H1 (cell line): ENCODE measurements around the gene UFM1.

Source experiments
- CHD2 ChIP-seq: IDR thresholded peaks from 2 replicates; pipeline ENCODE4 v1.6.1; 2012; ENCODE audit warnings: low read length, improper control_type of control experiment
- CHD7 ChIP-seq: fragments of 300-600 bp; sonication (generic); IDR thresholded peaks from 2 replicates; pipeline ENCODE4 v1.7.1; 2012; ENCODE audit warnings: low read length, moderate library complexity, mild to moderate bottlenecking, inconsistent platforms; ENCODE audit not compliant: insufficient replicate concordance
- EP300 ChIP-seq, 2 experiments: IDR thresholded peaks; 1 replicate in 1 of 2; 2 replicates in 1 of 2; pipeline ENCODE4 v1.6.1; 2011 to 2012; ENCODE audit warnings: low read depth in 2 of 2, low read length in 2 of 2, mild to moderate bottlenecking in 2 of 2, borderline replicate concordance in 1 of 2, inconsistent platforms in 1 of 2, moderate library complexity in 1 of 2
- FOSL1 ChIP-seq: IDR thresholded peaks from 2 replicates; pipeline ENCODE4 v1.6.1; 2011; ENCODE audit warnings: mild to moderate bottlenecking, low read depth, low read length, moderate library complexity; ENCODE audit not compliant: insufficient read depth
- HDAC6 ChIP-seq: IDR thresholded peaks from one replicate; pipeline ENCODE4 v1.7.1; 2012; ENCODE audit warnings: low read depth, mild to moderate bottlenecking, inconsistent platforms, low read length, moderate library complexity
- MAX ChIP-seq: IDR thresholded peaks from 2 replicates; pipeline ENCODE4 v1.6.1; 2012; ENCODE audit warnings: inconsistent platforms
- POLR2A ChIP-seq, 2 experiments: IDR thresholded peaks; 1 replicate in 1 of 2; 2 replicates in 1 of 2; pipeline ENCODE4 v1.6.1; 2011; ENCODE audit warnings: low read depth in 2 of 2, low read length in 2 of 2, mild to moderate bottlenecking in 2 of 2; ENCODE audit errors: control extremely low read depth in 1 of 2
- SUZ12 ChIP-seq: fragments of 200-600 bp; sonication (generic); IDR thresholded peaks from 2 replicates; pipeline ENCODE4 v1.6.1; 2012; ENCODE audit warnings: mild to moderate bottlenecking, inconsistent platforms, low read length, moderate library complexity, mixed read lengths
- TF ChIP-seq, protein P1 (sequence below), 3 experiments: IDR thresholded peaks; 1 replicate in 2 of 3; 2 replicates in 1 of 3; pipeline versions ENCODE4 v1.5.1 to v1.6.1; 2011; ENCODE audit warnings: low read length in 3 of 3, mild to moderate bottlenecking in 3 of 3, inconsistent platforms in 2 of 3, low read depth in 1 of 3, moderate library complexity in 1 of 3; ENCODE audit not compliant: insufficient read depth in 1 of 3; ENCODE audit errors: control extremely low read depth in 1 of 3
- TF ChIP-seq, protein P2 (sequence below): IDR thresholded peaks from 2 replicates; pipeline ENCODE4 v1.6.1; 2011; ENCODE audit warnings: low read length, improper control_type of control experiment

DNA sequence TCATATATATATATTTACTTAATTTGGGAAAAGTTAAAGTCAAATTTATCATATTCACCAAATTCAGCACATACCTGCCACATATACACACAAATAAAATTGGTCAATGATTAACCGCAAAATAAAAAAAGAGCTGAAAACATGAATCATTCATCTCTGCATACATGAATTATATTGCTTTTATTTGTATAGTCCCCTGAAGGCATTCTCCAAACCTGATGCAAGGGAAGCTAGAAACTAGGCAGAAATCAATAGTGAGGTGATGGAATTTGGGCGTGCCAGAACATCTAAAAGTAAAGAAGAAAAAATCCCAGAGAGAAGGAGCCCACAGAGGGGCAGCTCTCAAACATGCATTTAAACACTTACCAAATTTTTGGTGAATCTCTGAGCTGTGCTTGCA is 60.1 kb downstream of the UFM1 start:
- TF ChIP-seq, protein P1, sequence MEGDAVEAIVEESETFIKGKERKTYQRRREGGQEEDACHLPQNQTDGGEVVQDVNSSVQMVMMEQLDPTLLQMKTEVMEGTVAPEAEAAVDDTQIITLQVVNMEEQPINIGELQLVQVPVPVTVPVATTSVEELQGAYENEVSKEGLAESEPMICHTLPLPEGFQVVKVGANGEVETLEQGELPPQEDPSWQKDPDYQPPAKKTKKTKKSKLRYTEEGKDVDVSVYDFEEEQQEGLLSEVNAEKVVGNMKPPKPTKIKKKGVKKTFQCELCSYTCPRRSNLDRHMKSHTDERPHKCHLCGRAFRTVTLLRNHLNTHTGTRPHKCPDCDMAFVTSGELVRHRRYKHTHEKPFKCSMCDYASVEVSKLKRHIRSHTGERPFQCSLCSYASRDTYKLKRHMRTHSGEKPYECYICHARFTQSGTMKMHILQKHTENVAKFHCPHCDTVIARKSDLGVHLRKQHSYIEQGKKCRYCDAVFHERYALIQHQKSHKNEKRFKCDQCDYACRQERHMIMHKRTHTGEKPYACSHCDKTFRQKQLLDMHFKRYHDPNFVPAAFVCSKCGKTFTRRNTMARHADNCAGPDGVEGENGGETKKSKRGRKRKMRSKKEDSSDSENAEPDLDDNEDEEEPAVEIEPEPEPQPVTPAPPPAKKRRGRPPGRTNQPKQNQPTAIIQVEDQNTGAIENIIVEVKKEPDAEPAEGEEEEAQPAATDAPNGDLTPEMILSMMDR (IDR thresholded peaks at IDR 0.05; ENCODE audit: control extremely low read depth in 1 of 3, insufficient read depth in 1 of 3, low read depth in 1 of 3, low read length in 3 of 3) = no peak
- TF ChIP-seq SUZ12 (no peak), MAX (no peak), EP300 (IDR thresholded peaks at IDR 0.05; ENCODE audit: borderline replicate concordance in 1 of 2, low read depth in 2 of 2, low read length in 2 of 2) (no peak), CHD2 (no peak), HDAC6 (no peak), POLR2A (IDR thresholded peaks at IDR 0.05; ENCODE audit: control extremely low read depth in 1 of 2, low read depth in 2 of 2, low read length in 2 of 2) (no peak), FOSL1 (no peak), CHD7 (no peak)
- TF ChIP-seq, protein P2, sequence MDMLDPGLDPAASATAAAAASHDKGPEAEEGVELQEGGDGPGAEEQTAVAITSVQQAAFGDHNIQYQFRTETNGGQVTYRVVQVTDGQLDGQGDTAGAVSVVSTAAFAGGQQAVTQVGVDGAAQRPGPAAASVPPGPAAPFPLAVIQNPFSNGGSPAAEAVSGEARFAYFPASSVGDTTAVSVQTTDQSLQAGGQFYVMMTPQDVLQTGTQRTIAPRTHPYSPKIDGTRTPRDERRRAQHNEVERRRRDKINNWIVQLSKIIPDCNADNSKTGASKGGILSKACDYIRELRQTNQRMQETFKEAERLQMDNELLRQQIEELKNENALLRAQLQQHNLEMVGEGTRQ = no peak
